Kidney glomerular epithelial cell (primary cell): ENCODE data around the gene PPFIA1.
"Not testable (repeated sequence)": the region's sequence is repeated elsewhere in the genome, so short reads cannot be mapped to it uniquely, and the experiment has no call there.

Experiments used
- DNase-seq: peaks from one replicate; lab custom pipeline; 2025; lab: John Stamatoyannopoulos, UW

PPFIA1 gene

GRCh38 chr11:70394211-70394950 is 123.9 kb downstream of the PPFIA1 start:
- no peak for DNase-seq

- DNase-seq = no peak
Measured at GRCh38 chr11:70397336-70397982, 127.0 kb downstream of the PPFIA1 start.

GRCh38 chr11:70397983-70398833 is 127.7 kb downstream of the PPFIA1 start, which contains the start of gene CTTN:
TSS of gene CTTN (plus strand) at chr11:70398529. CDS start at chr11:70407298, 8,769 bp downstream.
- DNase-seq = peak; percentile 63

- no peak for DNase-seq
Measured at GRCh38 chr11:70398834-70399680, 128.6 kb downstream of the PPFIA1 start.

GRCh38 chr11:70399681-70400112 is 129.2 kb downstream of the PPFIA1 start:
- peak; percentile 82 for DNase-seq

GRCh38 chr11:70400643-70401042 is 130.2 kb downstream of the PPFIA1 start:
- no peak for DNase-seq

GRCh38 chr11:70402016-70402415 is 131.5 kb downstream of the PPFIA1 start:
- DNase-seq = no peak

GRCh38 chr11:70402685-70403084 is 132.2 kb downstream of the PPFIA1 start:
- no peak for DNase-seq

- DNase-seq = no peak
Measured at GRCh38 chr11:70404244-70404643, 133.8 kb downstream of the PPFIA1 start.

GRCh38 chr11:70405679-70406395 is 135.3 kb downstream of the PPFIA1 start:
- no peak for DNase-seq

- no peak for DNase-seq
Measured at GRCh38 chr11:70407121-70407520, 136.6 kb downstream of the PPFIA1 start.

GRCh38 chr11:70407814-70408213 is 137.3 kb downstream of the PPFIA1 start:
- no peak for DNase-seq

GRCh38 chr11:70408326-70408725 is 137.8 kb downstream of the PPFIA1 start:
- DNase-seq = not testable (repeated sequence)

GRCh38 chr11:70409437-70409836 is 138.9 kb downstream of the PPFIA1 start:
- no peak for DNase-seq

- DNase-seq = no peak
Measured at GRCh38 chr11:70409871-70410270, 139.4 kb downstream of the PPFIA1 start.

- no peak for DNase-seq
Measured at GRCh38 chr11:70410276-70411205, 140.1 kb downstream of the PPFIA1 start.

GRCh38 chr11:70411713-70412452 is 141.4 kb downstream of the PPFIA1 start:
- no peak for DNase-seq

- DNase-seq = no peak
Measured at GRCh38 chr11:70413151-70413550, 142.7 kb downstream of the PPFIA1 start.
